HS-27A (cell line): Measurements from ENCODE around the gene KRT32.
"Not testable (repeated sequence)": the region's sequence is repeated elsewhere in the genome, so short reads cannot be mapped to it uniquely, and the experiment has no call there.

ENCODE experiments used
- DNase-seq: peaks from one replicate; pipeline ENCODE4 v3.0.0-alpha.2; 2012; ENCODE audit warnings: low read depth, missing footprints

The KRT32 gene

DNA sequence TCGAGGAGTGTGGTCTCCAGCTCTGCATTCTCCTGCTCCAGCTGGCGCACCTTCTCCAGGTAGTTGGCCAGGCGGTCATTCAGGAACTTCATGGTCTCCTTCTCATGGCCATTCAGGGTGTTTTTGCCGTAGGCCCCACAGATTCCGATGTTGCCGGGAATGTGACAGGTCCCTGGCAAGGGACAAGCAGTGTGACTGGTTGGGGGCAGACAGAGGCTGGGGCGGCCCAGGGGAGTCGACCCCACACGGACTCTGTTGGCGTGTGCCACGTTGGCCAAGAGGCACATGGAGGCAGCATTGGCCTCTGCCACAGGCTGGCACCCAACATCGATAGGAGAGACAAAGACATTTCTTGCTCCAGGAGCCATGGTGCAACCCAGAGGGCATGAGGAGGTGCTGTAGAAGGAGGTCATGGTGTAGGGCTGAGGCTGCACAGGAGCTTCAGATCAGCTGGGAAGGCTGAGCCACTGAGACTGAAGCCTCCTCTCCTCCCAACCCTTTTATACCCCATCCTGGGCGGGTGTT is 43.0 kb downstream of the KRT32 start, which contains the start of gene KRT37:
Gene KRT37, minus strand, starts transcription at position 475 of the 525 bp plus-strand sequence. Its CDS starts 62 bp downstream, at position 413.
- DNase-seq = no peak

DNA sequence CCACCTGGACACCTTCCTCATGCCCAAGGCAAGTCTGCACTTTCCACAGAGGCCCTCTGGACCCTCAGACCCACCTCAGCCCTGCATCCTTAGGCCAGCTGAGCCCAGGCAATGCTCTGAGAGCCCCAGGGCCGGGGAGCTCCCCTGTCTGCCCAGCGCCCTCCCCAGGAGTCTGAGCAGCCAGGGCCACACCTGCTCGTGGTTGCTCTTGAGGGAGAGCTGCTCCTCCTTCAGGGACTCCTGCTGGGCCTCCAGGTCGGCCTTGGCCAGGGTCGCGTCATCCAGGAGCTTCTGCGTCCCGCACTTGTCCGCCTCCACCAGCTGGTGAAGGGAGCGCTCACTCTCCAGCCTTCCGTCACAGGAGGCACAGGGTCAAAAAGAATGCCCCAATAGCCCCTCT is 44.6 kb downstream of the KRT32 start:
- DNase-seq = not testable (repeated sequence)

DNA sequence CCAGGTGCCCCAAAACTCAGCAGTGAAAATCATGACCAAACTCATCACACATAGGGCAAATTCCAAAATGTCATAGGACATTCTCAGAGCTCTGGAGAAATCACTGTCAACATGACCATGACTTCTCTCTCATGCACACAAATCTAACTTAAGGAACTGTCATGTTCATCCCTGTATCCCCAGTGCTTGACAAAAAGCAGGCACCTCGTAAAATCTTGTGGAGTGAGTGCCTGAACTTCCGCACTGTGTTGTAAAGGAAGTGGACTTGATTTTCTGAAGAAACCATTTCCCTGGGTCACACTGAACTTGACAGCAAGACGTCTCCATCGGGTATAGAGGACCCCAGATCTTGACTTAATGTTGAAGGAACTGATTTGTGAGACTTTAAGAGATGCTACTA is 45.6 kb downstream of the KRT32 start:
- no peak for DNase-seq

DNA sequence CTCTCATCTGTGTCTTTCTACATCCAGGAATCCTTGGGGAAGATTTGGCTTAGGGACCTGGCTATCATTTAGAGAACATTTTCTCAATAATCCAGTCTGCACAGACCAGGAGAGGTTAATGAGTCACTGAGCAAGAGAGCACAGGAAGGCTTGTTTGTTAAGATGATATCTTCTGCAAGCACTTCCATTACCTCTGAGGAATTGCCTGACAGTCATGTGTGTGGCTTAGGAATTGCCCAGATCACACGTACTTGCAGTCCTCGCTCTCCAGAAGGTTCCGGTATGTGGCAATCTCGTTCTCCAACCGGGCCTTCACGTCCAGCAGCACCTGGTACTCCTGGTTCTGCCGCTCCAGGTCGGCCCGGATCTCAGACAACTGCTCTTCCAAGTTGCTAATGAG is 46.1 kb downstream of the KRT32 start:
- DNase-seq = no peak

DNA sequence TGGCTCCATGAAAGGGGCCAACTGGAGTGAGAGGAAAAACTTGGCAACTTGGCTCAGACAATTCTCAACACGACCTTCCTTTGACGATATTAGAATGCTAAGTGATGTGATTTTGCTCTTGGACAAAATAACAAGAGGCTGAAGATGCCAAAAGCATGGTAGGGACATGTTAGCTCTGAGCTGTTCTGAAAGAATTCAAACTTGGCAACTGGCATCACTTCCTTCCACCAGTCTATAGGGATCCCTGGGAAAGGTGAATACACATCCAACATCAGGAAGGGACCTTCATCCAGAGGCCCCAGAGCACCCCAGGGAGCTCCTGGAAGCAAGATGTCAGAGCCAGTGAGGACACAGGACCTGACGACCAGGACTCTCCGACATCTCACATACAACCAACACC is 47.1 kb downstream of the KRT32 start:
- no peak for DNase-seq

DNA sequence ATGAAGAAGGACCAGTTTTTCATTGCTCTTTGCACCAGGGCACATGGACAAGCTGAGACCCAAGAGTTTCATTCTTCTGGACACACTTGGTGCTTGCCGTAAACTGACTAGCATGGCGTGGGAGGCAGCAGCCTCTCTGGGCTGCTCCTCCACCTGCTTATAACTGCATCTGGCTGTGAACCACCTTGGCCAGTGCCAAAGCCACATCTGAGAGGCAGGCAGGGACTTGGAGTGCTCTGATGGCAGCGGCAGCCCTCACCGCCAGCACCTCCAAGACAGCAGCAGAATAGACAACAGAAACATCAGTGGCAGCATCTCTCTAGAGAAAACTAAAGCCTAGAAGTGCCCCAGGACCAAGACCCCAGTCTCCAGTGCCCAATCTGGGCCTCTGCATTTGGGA is 47.5 kb downstream of the KRT32 start:
- DNase-seq = no peak

DNA sequence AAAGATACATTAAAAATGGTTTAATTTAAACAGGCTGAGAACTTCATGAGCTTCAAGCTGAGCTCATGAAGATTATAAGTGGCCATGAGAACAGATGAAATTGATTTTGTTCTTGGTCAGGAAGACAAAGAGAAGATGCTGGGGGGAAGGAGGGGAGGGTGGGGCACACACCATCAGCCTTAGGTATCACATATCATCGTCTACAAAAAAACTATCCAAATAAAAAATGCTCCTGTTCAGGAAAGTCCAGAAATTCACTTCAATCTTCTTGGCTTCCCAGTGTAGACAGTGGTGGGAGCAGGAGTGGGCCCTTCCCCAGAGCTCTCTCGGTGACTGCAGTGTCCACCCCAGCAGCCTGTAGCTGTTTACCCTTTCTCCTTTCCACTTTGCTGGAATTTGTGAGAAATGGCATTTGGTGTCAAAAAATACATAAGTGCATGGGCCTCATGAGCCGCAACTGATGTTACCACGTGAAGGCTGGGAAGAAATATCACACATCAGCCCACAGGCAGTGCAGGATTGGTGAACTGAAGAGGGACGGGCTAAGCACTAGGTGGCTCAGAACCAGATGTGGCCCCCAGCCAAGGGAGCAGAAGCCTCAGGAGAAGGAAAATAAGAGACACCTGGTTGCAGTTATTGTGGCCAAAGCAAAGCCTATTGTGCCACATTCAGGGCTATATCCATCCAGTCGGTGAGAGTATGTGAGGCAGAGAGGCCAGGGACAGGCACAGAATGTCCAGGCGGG is 48.9 kb downstream of the KRT32 start:
- no peak for DNase-seq

DNA sequence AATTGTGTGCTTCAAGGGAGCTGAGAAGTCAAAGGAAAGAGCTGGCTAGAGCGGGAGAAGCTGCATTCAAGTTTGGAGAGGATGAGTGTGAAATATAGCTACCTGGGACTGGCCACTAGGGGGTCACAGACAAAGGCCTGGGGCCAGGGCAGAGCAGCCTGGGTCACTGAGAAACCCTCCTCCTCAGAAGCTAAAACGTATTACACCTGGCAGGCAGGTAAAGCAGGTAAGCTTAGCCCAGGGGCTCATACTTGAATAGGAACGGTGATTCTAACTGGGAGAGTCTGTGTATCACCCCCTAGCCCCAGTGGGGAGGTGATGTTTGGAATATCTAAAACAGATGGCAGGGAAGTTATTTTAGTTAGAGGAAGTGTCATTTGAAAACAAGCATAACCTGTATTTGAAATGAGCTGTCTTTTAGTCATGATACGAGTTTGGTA is 49.6 kb downstream of the KRT32 start:
- DNase-seq = no peak

DNA sequence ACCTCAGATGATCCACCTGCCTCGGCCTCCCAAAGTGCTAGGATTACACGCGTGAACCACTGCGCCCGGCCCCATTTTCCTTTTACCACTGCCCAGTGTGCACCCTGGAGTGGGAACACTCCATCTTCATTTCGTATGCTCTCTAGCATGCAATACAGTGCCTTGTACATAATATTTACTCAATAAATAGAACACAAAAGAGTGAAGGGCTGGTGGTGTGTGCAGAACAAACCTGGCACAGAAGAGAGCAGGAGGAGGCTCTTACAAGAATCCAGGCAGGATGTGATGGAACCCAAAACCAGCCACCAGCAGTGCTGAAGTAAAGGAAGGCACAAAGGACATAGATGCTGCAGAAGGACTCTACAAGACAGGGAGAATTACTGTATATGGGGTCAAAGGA is 50.1 kb downstream of the KRT32 start:
- no peak for DNase-seq

DNA sequence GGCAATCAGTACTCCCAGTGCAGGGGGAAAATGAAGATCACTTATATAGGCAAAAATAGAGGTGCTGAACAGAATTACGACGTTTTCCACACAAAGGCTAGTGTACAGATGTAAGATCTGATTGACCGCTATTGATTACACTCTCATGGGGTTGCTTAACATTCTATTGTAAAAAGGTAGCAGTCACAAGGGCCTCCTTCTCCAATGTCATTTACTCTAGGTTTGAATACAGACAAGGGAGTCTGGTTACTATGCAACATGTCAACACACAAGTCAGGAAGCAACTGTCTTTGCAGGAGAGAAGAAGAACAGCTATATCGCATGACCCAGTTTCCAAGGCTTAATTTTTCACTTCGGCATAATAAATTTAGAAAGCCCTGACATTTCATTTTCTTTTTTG is 50.7 kb downstream of the KRT32 start:
- no peak for DNase-seq

DNA sequence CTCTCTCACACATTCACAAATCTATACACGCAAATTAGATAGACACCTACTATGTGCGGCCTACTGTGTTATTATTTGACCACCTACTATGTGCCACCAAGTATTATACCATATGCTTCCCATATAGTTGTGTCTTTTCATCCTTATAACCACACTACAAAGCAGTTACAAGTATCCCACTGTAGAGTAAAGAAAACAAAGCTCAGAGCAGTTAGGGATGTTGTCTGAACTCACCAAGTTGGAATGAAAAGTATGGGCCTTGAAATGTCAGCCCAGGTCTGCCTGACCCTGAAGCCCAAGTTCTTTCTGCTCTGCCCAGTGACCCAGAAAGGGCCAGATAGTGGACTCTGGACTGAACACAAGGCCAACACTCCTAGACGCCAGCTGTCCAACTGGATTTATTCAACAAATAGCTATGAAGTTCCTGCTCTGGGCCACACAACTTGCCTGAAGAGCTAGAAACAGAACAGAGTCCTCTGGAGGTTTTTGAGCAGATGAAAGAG is 51.3 kb downstream of the KRT32 start:
- peak; percentile 38 for DNase-seq

DNA sequence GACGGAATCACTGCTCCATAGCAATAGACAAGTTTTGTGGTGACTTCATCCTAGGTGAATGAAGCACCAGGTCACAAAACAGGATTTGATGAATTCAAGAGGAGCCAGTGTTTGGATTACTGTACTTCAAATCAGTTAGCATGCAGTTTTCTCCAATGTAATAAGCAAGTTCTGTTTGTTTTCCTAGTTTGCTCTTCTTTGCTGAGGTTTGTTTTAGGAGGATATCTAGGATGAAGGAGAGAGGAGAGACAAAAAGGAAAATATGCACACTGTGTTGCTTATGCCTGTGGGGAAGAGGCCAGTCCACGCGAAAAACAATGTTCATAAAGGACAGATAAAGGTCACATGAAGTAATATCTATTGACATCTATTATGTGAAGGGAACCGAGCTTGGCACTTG is 51.8 kb downstream of the KRT32 start:
- DNase-seq = no peak

DNA sequence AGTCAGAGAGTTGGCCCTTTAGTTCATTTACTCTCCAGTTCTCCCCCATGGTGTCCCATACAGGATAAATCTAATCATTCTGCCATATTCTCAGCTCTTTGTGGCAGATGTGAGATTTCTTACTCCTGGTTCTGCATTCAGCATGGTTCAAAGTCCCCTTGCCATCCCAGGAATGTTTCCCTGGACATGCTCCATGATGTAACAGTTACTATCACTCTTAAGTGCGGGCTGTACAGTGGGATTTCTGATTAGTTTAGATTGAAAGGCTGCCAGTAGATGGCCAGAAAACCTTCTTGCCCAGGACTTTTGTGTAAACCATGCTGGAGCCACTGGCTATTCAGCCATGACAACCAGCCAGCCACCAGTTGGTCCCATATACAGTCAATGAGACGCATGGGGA is 53.2 kb downstream of the KRT32 start:
- DNase-seq = no peak

DNA sequence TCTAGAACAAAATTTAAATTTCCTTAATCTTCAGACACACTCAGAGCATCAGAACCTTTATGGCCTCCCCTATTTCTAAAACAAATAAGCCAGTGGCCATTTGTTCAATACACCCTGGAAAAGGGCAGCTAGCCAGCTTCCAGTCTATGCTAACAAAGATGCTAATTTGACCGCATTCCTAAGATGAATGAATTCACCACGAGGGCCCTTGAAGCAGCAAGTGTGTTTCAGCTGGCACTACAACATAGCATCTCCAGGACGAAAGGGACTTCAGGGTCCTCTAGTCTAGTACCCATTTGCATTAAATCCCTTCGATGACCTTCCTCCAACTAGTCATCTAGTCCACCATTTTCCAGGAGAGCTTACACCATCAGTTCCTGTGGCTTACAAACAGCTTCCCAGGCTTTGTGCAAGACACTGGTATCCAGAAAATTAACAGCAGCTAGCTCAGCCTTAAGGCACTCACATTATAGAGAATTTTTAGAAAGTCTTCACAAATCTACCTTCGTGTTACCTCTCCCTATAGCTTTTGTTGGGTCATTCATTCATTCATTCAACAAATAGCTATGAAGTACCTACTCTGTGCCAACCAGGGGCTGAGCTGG is 53.7 kb downstream of the KRT32 start:
- no peak for DNase-seq

DNA sequence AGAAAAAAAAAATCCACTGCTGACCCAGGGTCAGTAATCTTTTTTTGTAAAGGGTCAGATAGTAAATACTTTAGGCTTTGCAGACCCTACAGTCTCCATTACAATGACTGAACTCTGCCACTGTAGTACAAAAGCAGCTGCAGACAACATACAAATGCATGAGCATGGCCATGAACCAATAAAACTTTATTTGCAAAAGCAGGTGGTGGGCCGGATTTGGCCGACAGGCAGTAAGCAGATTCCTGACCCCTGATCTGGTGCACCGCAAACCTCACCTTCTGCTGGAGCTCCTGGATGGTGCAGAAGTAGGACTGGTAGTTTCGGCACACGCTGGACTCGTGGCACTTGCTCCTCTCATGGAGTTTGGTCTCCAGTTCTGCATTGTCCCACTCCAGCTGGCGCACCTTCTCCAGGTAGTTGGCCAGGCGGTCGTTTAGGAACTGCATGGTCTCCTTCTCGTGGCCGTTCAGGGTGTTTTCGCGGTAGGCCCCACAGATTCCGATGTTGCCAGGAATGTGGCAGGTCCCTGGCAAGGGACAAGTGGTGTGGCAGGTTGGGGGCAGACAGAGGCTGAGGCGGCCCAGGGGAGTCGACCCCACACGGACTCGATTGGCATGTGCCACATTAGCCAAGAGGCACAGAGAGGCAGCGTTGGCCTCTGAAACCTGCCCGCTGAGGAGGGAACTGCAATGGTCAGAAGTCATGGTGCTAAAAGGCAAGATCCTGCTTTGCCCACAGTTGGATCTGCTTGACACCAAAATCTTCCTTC is 55.9 kb downstream of the KRT32 start:
- DNase-seq = no peak
